Measurements from ENCODE around the gene NXN.
"Not testable (repeated sequence)": the region's sequence is repeated elsewhere in the genome, so short reads cannot be mapped to it uniquely, and the experiment has no call there.

- TF ChIP-seq POLR2AphosphoS5 (IDR thresholded peaks at IDR 0.05; ENCODE audit: low read depth, low read length); RAD21 (IDR thresholded peaks at IDR 0.05; ENCODE audit: low read length); EP300 (IDR thresholded peaks at IDR 0.05; ENCODE audit: borderline replicate concordance in 1 of 2, low read depth in 1 of 2, low read length in 1 of 2): not testable (repeated sequence)
- TF ChIP-seq, protein P1, sequence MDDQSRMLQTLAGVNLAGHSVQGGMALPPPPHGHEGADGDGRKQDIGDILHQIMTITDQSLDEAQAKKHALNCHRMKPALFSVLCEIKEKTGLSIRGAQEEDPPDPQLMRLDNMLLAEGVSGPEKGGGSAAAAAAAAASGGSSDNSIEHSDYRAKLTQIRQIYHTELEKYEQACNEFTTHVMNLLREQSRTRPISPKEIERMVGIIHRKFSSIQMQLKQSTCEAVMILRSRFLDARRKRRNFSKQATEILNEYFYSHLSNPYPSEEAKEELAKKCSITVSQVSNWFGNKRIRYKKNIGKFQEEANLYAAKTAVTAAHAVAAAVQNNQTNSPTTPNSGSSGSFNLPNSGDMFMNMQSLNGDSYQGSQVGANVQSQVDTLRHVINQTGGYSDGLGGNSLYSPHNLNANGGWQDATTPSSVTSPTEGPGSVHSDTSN (IDR thresholded peaks at IDR 0.05) = not testable (repeated sequence)
- TF ChIP-seq, protein P2, sequence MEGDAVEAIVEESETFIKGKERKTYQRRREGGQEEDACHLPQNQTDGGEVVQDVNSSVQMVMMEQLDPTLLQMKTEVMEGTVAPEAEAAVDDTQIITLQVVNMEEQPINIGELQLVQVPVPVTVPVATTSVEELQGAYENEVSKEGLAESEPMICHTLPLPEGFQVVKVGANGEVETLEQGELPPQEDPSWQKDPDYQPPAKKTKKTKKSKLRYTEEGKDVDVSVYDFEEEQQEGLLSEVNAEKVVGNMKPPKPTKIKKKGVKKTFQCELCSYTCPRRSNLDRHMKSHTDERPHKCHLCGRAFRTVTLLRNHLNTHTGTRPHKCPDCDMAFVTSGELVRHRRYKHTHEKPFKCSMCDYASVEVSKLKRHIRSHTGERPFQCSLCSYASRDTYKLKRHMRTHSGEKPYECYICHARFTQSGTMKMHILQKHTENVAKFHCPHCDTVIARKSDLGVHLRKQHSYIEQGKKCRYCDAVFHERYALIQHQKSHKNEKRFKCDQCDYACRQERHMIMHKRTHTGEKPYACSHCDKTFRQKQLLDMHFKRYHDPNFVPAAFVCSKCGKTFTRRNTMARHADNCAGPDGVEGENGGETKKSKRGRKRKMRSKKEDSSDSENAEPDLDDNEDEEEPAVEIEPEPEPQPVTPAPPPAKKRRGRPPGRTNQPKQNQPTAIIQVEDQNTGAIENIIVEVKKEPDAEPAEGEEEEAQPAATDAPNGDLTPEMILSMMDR (IDR thresholded peaks at IDR 0.05) = not testable (repeated sequence)
Measured at GRCh38 chr17:905708-906107, 73.9 kb downstream of the NXN start.
